Neutrophil (primary cell): ENCODE results near the gene DIS3L2.

ENCODE experiments used
- H3K27ac ChIP-seq: fragments of 200-600 bp; sonication (generic); 2 replicates; pipeline ENCODE4 v1.5.1; 2016; ENCODE audit warnings: mild to moderate bottlenecking, moderate library complexity
- H3K27me3 ChIP-seq: fragments of 200-600 bp; sonication (generic); 2 replicates; pipeline ENCODE4 v1.6.0; 2016; ENCODE audit warnings: mild to moderate bottlenecking
- H3K36me3 ChIP-seq: fragments of 200-600 bp; sonication (generic); 2 replicates; pipeline ENCODE4 v1.5.1; 2017
- H3K4me1 ChIP-seq, 2 experiments: fragments of 200-600 bp in 1 of 2; sonication (generic) in 1 of 2; 1 replicate in 1 of 2; 2 replicates in 1 of 2; pipeline versions ENCODE4 v1.5.1 to v1.6.1; 2013 to 2016; ENCODE audit warnings: low read depth in 1 of 2, low read length in 1 of 2, mild to moderate bottlenecking in 1 of 2, moderate library complexity in 1 of 2; ENCODE audit not compliant: control insufficient read depth in 1 of 2, insufficient read depth in 1 of 2
- H3K4me3 ChIP-seq, 2 experiments: fragments of 200-600 bp in 1 of 2; sonication (generic) in 1 of 2; 1 replicate in 1 of 2; 2 replicates in 1 of 2; pipeline ENCODE4 v1.5.1; 2013 to 2016; ENCODE audit warnings: low read depth in 1 of 2, low read length in 1 of 2, mild to moderate bottlenecking in 1 of 2, moderate library complexity in 1 of 2
- H3K9me3 ChIP-seq: fragments of 200-600 bp; sonication (generic); 2 replicates; pipeline ENCODE4 v1.5.1; 2016
- CTCF ChIP-seq: fragments of 200-600 bp; sonication (generic); IDR thresholded peaks from 2 replicates; pipeline ENCODE4 v1.5.1; 2016; ENCODE audit warnings: antibody characterized with exemption

The DIS3L2 gene

GRCh38 chr2:232073699-232074098, 112.2 kb downstream of the DIS3L2 start:
- TF ChIP-seq CTCF = no peak
- Histone ChIP-seq H3K4me3 (no peak overlapping the region), H3K9me3 (no peaks in the 10 kb centered on the region), H3K36me3 (no peaks in the 10 kb centered on the region), H3K27ac (no peak overlapping the region), H3K27me3 (no peaks in the 10 kb centered on the region), H3K4me1 (no peaks in the 10 kb centered on the region)

- H3K27me3 ChIP-seq = no peaks in the 10 kb centered on the region
- H3K36me3 ChIP-seq = no peaks in the 10 kb centered on the region
- no peaks in the 10 kb centered on the region for H3K9me3 ChIP-seq
- no peak overlapping the region for H3K4me3 ChIP-seq
- H3K27ac ChIP-seq = no peak overlapping the region
- no peak for TF ChIP-seq CTCF
- H3K4me1 ChIP-seq = no peaks in the 10 kb centered on the region
These were observed 113.6 kb downstream of the DIS3L2 start for GRCh38 chr2:232075080-232075479.

GRCh38 chr2:232075859-232076258, 114.3 kb downstream of the DIS3L2 start:
- TF ChIP-seq CTCF = no peak
- no peak overlapping the region for H3K27ac ChIP-seq

GRCh38 chr2:232076272-232076671, 114.8 kb downstream of the DIS3L2 start:
- H3K27ac ChIP-seq = no peak overlapping the region
- H3K9me3 ChIP-seq = no peaks in the 10 kb centered on the region
- H3K36me3 ChIP-seq = no peaks in the 10 kb centered on the region
- no peak overlapping the region for H3K4me3 ChIP-seq
- TF ChIP-seq CTCF = no peak
- no peaks in the 10 kb centered on the region for H3K27me3 ChIP-seq
- H3K4me1 ChIP-seq = no peaks in the 10 kb centered on the region

More at GRCh38 chr2:232075859-232076258, 114.3 kb downstream of the DIS3L2 start:
- H3K9me3 ChIP-seq = no peaks in the 10 kb centered on the region
- no peaks in the 10 kb centered on the region for H3K27me3 ChIP-seq
- H3K4me3 ChIP-seq = no peak overlapping the region
- H3K4me1 ChIP-seq = no peaks in the 10 kb centered on the region
- no peaks in the 10 kb centered on the region for H3K36me3 ChIP-seq

GRCh38 chr2:232076736-232077135, 115.2 kb downstream of the DIS3L2 start:
- Histone ChIP-seq H3K4me1 (no peaks in the 10 kb centered on the region), H3K27me3 (no peaks in the 10 kb centered on the region), H3K36me3 (no peaks in the 10 kb centered on the region), H3K27ac (no peak overlapping the region), H3K4me3 (no peak overlapping the region), H3K9me3 (no peaks in the 10 kb centered on the region)
- no peak for TF ChIP-seq CTCF

- TF ChIP-seq CTCF = no peak
- Histone ChIP-seq H3K9me3 (no peaks in the 10 kb centered on the region), H3K27me3 (no peaks in the 10 kb centered on the region), H3K4me1 (peaks cover 5 to 12% of the 10 kb centered on the region in 2 experiments), H3K36me3 (no peaks in the 10 kb centered on the region), H3K4me3 (no peak overlapping the region), H3K27ac (no peak overlapping the region)
These were observed 123.7 kb downstream of the DIS3L2 start for GRCh38 chr2:232085164-232085563.
